GM23338 (cell line): ENCODE data around the gene LCE6A. TPM values are rescaled to one million over a fixed set of nuclear protein-coding genes. Genes with fewer than 3 reads are reported as not detected.

ENCODE experiments used
- ATAC-seq: fragments of 200-7000 bp; cut with Tn5 transposase; 3 replicates; pipeline ENCODE4 v1.9.1; 2020
- DNase-seq: peaks from one replicate; pipeline ENCODE4 v3.0.0-alpha.2; 2015; ENCODE audit warnings: low spot score
- H2AFZ ChIP-seq: fragments of 200-600 bp; sonication (generic); 2 replicates; pipeline ENCODE4 v1.8.0; 2016; ENCODE audit warnings: antibody characterized with exemption, mild to moderate bottlenecking, moderate library complexity
- H3F3A ChIP-seq: fragments of 200-600 bp; sonication (generic); replicated peaks from 2 replicates; pipeline ENCODE4 v1.8.0; 2017; ENCODE audit warnings: antibody characterized with exemption, mixed run types, low read depth
- H3K27ac ChIP-seq: fragments of 200-600 bp; sonication (generic); 2 replicates; pipeline ENCODE4 v1.6.1; 2016; ENCODE audit warnings: low read depth
- H3K27me3 ChIP-seq: fragments of 200-600 bp; sonication (generic); 2 replicates; pipeline ENCODE4 v1.8.0; 2016; ENCODE audit warnings: mild to moderate bottlenecking, mixed run types, moderate library complexity; ENCODE audit not compliant: insufficient read depth
- H3K36me3 ChIP-seq: fragments of 200-600 bp; sonication (generic); 2 replicates; pipeline ENCODE4 v1.8.0; 2016; ENCODE audit warnings: mild to moderate bottlenecking; ENCODE audit not compliant: insufficient read depth
- H3K4me1 ChIP-seq: fragments of 200-600 bp; sonication (generic); 2 replicates; pipeline ENCODE4 v1.8.0; 2016; ENCODE audit warnings: mild to moderate bottlenecking, moderate library complexity; ENCODE audit not compliant: insufficient read depth
- H3K4me2 ChIP-seq: fragments of 200-600 bp; sonication (generic); 2 replicates; pipeline ENCODE4 v1.7.1; 2017; ENCODE audit warnings: mixed run types
- H3K4me3 ChIP-seq: fragments of 200-600 bp; sonication (generic); 2 replicates; pipeline ENCODE4 v1.6.1; 2016; ENCODE audit warnings: mixed run types
- H3K79me2 ChIP-seq: fragments of 200-600 bp; sonication (generic); replicated peaks from 2 replicates; pipeline ENCODE4 v1.8.0; 2017; ENCODE audit warnings: mild to moderate bottlenecking; ENCODE audit not compliant: insufficient read depth
- H3K9me2 ChIP-seq: fragments of 200-600 bp; sonication (generic); 2 replicates; pipeline ENCODE4 v1.8.0; 2017; ENCODE audit not compliant: insufficient read depth
- H4K20me1 ChIP-seq: fragments of 200-600 bp; sonication (generic); replicated peaks from 2 replicates; pipeline ENCODE4 v1.8.0; 2017; ENCODE audit warnings: mild to moderate bottlenecking; ENCODE audit not compliant: insufficient read depth
- H3K27ac Mint-ChIP-seq: 2 replicates; pipeline ENCODE4 v1.8.0; 2020; ENCODE audit warnings: inconsistent platforms, mild to moderate bottlenecking, moderate library complexity, mixed read lengths
- H3K27me3 Mint-ChIP-seq: 3 replicates; pipeline ENCODE4 v1.8.0; 2022; ENCODE audit warnings: low read depth, mild to moderate bottlenecking, moderate library complexity, mixed read lengths, inconsistent platforms; ENCODE audit not compliant: insufficient read depth, poor library complexity
- H3K36me3 Mint-ChIP-seq: 3 replicates; pipeline ENCODE4 v1.8.0; 2021; ENCODE audit warnings: low read depth, mild to moderate bottlenecking, inconsistent platforms, moderate library complexity, mixed read lengths
- H3K4me1 Mint-ChIP-seq: 3 replicates; pipeline ENCODE4 v1.8.0; 2020; ENCODE audit warnings: mild to moderate bottlenecking, inconsistent platforms, mixed read lengths
- H3K4me3 Mint-ChIP-seq: 3 replicates; pipeline ENCODE4 v1.8.0; 2021; ENCODE audit warnings: moderate library complexity, mild to moderate bottlenecking, inconsistent platforms, mixed read lengths
- H3K9me3 Mint-ChIP-seq: 3 replicates; pipeline ENCODE4 v1.8.0; 2020; ENCODE audit warnings: moderate library complexity, mild to moderate bottlenecking, inconsistent platforms, mixed read lengths
- CREB1 ChIP-seq: fragments of 250-450 bp; sonication (Bioruptor Pico); IDR thresholded peaks from 2 replicates; pipeline ENCODE4 v1.5.0; 2020; ENCODE audit warnings: low read depth, mild to moderate bottlenecking, moderate library complexity
- EZH2phosphoT487 ChIP-seq: fragments of 200-600 bp; sonication (generic); IDR thresholded peaks from one replicate; pipeline ENCODE4 v1.8.1; 2018; ENCODE audit warnings: antibody characterized with exemption; ENCODE audit not compliant: unreplicated experiment
- JUNB ChIP-seq: IDR thresholded peaks from one replicate; pipeline ENCODE4 v1.6.1; 2016; ENCODE audit warnings: antibody characterized with exemption; ENCODE audit not compliant: unreplicated experiment
- NANOG ChIP-seq: IDR thresholded peaks from 2 replicates; pipeline ENCODE4 v1.6.1; 2016; ENCODE audit warnings: antibody characterized with exemption, borderline replicate concordance
- POLR2AphosphoS5 ChIP-seq: IDR thresholded peaks from 2 replicates; pipeline ENCODE4 v1.6.1; 2016; ENCODE audit warnings: antibody characterized with exemption, low read depth
- STAT1 ChIP-seq: IDR thresholded peaks from one replicate; pipeline ENCODE4 v1.6.1; 2016; ENCODE audit warnings: antibody characterized with exemption; ENCODE audit not compliant: unreplicated experiment
- ZNF114 ChIP-seq: fragments of 250-450 bp; sonication (Bioruptor Pico); IDR thresholded peaks from 2 replicates; pipeline ENCODE4 v1.5.0; 2020; ENCODE audit warnings: mild to moderate bottlenecking, moderate library complexity
- ZNF331 ChIP-seq: fragments of 250-450 bp; sonication (Bioruptor Pico); IDR thresholded peaks from 2 replicates; pipeline ENCODE4 v1.5.0; 2020; ENCODE audit warnings: low read depth, mild to moderate bottlenecking, moderate library complexity
- polyA plus RNA-seq: library from polyadenylated mRNA; unstranded; fragments of >200 nt; fragmentation: Nextera tagmentation; extraction: Ambion mirVana; gene quantifications from 2 replicates; pipeline ENCODE4 v1.2.1, GENCODE V29; 2016
- total RNA-seq: library from RNA; depleted of rRNA; stranded (reverse); fragments of >200 nt; shearing (Covaris generic); gene quantifications from 2 replicates; pipeline ENCODE4 v1.2.3, GENCODE V29; 2014
- TF ChIP-seq, protein P1 (sequence below): IDR thresholded peaks from one replicate; pipeline ENCODE4 v1.6.1; 2018; ENCODE audit warnings: antibody characterized with exemption; ENCODE audit not compliant: unreplicated experiment
- TF ChIP-seq, protein P2 (sequence below): IDR thresholded peaks from 2 replicates; pipeline ENCODE4 v1.6.1; 2016; ENCODE audit warnings: antibody characterized with exemption
- TF ChIP-seq, protein P3 (sequence below): fragments of 250-450 bp; sonication (Bioruptor Pico); IDR thresholded peaks from 2 replicates; pipeline ENCODE4 v1.5.0; 2020; ENCODE audit warnings: mild to moderate bottlenecking, moderate library complexity
- TF ChIP-seq, protein P4 (sequence below), 2 experiments: fragments of 200-600 bp in 1 of 2; sonication (generic) in 1 of 2; conservative IDR thresholded peaks; 2 replicates each; pipeline versions ENCODE4 v1.5.1 to v1.6.1; 2016 to 2017; ENCODE audit warnings: antibody characterized with exemption in 2 of 2, low read depth in 2 of 2, mild to moderate bottlenecking in 2 of 2, moderate library complexity in 1 of 2

Gene LCE6A
- total and polyA plus RNA-seq, 2 experiments from 2014 or later, result not detected

DNA sequence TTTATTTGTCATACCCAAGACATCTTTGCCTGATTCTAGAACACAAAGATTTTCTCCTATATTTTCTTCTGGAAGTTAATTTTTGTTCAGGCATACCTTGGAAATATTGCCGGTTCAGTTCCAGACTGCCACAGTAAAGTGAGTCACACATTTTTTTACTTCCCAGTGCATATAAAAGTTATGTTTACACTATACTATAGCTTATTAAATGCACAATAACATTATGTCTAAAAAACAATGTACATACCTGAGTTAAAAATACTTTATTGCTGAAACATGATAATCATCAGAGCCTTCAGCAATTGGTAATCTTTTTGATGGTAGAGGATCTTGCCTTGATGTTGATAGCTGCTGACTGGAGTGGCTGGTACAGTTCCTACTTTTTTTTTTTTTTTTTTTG lies 45.5 kb downstream of the LCE6A start:
- H4K20me1 ChIP-seq, result no peaks in the 10 kb centered on the region
- no peak overlapping the region for H2AFZ ChIP-seq
- no peaks in the 10 kb centered on the region for H3K79me2 ChIP-seq
- Mint-ChIP-seq H3K9me3 (peaks cover 2% of the 10 kb centered on the region; the same call in 1 of the 3 replicates), H3K27me3 (no peaks in the 10 kb centered on the region), H3K4me3 (no peak overlapping the region), H3K27ac (no peak overlapping the region), H3K36me3 (no peaks in the 10 kb centered on the region), H3K4me1 (no peaks in the 10 kb centered on the region; the same call in 2 of the 3 replicates)
- H3F3A ChIP-seq, result no peaks in the 10 kb centered on the region
- no peak for ATAC-seq
- H3K27ac ChIP-seq, result no peak overlapping the region
- no peaks in the 10 kb centered on the region for H3K4me1 ChIP-seq
- DNase-seq, result no peak
- peaks cover 8% of the 10 kb centered on the region; the same call in 1 of the 2 replicates for H3K9me2 ChIP-seq
- no peak overlapping the region for H3K4me3 ChIP-seq
- H3K27me3 ChIP-seq, result no peaks in the 10 kb centered on the region
- TF ChIP-seq STAT1, result no peak
- TF ChIP-seq, protein P1, sequence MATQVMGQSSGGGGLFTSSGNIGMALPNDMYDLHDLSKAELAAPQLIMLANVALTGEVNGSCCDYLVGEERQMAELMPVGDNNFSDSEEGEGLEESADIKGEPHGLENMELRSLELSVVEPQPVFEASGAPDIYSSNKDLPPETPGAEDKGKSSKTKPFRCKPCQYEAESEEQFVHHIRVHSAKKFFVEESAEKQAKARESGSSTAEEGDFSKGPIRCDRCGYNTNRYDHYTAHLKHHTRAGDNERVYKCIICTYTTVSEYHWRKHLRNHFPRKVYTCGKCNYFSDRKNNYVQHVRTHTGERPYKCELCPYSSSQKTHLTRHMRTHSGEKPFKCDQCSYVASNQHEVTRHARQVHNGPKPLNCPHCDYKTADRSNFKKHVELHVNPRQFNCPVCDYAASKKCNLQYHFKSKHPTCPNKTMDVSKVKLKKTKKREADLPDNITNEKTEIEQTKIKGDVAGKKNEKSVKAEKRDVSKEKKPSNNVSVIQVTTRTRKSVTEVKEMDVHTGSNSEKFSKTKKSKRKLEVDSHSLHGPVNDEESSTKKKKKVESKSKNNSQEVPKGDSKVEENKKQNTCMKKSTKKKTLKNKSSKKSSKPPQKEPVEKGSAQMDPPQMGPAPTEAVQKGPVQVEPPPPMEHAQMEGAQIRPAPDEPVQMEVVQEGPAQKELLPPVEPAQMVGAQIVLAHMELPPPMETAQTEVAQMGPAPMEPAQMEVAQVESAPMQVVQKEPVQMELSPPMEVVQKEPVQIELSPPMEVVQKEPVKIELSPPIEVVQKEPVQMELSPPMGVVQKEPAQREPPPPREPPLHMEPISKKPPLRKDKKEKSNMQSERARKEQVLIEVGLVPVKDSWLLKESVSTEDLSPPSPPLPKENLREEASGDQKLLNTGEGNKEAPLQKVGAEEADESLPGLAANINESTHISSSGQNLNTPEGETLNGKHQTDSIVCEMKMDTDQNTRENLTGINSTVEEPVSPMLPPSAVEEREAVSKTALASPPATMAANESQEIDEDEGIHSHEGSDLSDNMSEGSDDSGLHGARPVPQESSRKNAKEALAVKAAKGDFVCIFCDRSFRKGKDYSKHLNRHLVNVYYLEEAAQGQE, result no peak
- TF ChIP-seq EZH2phosphoT487, result no peak
- TF ChIP-seq, protein P2, sequence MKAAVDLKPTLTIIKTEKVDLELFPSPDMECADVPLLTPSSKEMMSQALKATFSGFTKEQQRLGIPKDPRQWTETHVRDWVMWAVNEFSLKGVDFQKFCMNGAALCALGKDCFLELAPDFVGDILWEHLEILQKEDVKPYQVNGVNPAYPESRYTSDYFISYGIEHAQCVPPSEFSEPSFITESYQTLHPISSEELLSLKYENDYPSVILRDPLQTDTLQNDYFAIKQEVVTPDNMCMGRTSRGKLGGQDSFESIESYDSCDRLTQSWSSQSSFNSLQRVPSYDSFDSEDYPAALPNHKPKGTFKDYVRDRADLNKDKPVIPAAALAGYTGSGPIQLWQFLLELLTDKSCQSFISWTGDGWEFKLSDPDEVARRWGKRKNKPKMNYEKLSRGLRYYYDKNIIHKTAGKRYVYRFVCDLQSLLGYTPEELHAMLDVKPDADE, result no peak
- no peak for TF ChIP-seq ZNF331 (CRISPR knock-in tag)
- TF ChIP-seq NANOG, result no peak
- TF ChIP-seq CREB1 (CRISPR knock-in tag), result no peak
- no peak for TF ChIP-seq ZNF114 (CRISPR knock-in tag)
- TF ChIP-seq, protein P3, sequence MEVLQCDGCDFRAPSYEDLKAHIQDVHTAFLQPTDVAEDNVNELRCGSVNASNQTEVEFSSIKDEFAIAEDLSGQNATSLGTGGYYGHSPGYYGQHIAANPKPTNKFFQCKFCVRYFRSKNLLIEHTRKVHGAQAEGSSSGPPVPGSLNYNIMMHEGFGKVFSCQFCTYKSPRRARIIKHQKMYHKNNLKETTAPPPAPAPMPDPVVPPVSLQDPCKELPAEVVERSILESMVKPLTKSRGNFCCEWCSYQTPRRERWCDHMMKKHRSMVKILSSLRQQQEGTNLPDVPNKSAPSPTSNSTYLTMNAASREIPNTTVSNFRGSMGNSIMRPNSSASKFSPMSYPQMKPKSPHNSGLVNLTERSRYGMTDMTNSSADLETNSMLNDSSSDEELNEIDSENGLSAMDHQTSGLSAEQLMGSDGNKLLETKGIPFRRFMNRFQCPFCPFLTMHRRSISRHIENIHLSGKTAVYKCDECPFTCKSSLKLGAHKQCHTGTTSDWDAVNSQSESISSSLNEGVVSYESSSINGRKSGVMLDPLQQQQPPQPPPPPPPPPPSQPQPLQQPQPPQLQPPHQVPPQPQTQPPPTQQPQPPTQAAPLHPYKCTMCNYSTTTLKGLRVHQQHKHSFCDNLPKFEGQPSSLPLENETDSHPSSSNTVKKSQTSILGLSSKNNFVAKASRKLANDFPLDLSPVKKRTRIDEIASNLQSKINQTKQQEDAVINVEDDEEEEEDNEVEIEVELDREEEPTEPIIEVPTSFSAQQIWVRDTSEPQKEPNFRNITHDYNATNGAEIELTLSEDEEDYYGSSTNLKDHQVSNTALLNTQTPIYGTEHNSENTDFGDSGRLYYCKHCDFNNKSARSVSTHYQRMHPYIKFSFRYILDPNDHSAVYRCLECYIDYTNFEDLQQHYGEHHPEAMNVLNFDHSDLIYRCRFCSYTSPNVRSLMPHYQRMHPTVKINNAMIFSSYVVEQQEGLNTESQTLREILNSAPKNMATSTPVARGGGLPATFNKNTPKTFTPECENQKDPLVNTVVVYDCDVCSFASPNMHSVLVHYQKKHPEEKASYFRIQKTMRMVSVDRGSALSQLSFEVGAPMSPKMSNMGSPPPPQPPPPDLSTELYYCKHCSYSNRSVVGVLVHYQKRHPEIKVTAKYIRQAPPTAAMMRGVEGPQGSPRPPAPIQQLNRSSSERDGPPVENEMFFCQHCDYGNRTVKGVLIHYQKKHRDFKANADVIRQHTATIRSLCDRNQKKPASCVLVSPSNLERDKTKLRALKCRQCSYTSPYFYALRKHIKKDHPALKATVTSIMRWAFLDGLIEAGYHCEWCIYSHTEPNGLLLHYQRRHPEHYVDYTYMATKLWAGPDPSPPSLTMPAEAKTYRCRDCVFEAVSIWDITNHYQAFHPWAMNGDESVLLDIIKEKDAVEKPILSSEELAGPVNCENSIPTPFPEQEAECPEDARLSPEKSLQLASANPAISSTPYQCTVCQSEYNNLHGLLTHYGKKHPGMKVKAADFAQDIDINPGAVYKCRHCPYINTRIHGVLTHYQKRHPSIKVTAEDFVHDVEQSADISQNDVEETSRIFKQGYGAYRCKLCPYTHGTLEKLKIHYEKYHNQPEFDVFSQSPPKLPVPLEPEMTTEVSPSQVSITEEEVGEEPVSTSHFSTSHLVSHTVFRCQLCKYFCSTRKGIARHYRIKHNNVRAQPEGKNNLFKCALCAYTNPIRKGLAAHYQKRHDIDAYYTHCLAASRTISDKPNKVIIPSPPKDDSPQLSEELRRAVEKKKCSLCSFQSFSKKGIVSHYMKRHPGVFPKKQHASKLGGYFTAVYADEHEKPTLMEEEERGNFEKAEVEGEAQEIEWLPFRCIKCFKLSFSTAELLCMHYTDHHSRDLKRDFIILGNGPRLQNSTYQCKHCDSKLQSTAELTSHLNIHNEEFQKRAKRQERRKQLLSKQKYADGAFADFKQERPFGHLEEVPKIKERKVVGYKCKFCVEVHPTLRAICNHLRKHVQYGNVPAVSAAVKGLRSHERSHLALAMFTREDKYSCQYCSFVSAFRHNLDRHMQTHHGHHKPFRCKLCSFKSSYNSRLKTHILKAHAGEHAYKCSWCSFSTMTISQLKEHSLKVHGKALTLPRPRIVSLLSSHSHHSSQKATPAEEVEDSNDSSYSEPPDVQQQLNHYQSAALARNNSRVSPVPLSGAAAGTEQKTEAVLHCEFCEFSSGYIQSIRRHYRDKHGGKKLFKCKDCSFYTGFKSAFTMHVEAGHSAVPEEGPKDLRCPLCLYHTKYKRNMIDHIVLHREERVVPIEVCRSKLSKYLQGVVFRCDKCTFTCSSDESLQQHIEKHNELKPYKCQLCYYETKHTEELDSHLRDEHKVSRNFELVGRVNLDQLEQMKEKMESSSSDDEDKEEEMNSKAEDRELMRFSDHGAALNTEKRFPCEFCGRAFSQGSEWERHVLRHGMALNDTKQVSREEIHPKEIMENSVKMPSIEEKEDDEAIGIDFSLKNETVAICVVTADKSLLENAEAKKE (CRISPR knock-in tag), result no peak
- no peak for TF ChIP-seq POLR2AphosphoS5
- TF ChIP-seq, protein P4, sequence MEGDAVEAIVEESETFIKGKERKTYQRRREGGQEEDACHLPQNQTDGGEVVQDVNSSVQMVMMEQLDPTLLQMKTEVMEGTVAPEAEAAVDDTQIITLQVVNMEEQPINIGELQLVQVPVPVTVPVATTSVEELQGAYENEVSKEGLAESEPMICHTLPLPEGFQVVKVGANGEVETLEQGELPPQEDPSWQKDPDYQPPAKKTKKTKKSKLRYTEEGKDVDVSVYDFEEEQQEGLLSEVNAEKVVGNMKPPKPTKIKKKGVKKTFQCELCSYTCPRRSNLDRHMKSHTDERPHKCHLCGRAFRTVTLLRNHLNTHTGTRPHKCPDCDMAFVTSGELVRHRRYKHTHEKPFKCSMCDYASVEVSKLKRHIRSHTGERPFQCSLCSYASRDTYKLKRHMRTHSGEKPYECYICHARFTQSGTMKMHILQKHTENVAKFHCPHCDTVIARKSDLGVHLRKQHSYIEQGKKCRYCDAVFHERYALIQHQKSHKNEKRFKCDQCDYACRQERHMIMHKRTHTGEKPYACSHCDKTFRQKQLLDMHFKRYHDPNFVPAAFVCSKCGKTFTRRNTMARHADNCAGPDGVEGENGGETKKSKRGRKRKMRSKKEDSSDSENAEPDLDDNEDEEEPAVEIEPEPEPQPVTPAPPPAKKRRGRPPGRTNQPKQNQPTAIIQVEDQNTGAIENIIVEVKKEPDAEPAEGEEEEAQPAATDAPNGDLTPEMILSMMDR (conservative IDR thresholded peaks at IDR 0.05; ENCODE audit: low read depth in 2 of 2), result no peak
- no peak for TF ChIP-seq JUNB
- H3K36me3 ChIP-seq, result no peaks in the 10 kb centered on the region
- no peak overlapping the region for H3K4me2 ChIP-seq
